ENCODE data around the gene SIKE1.
"Not testable (repeated sequence)": the region's sequence is repeated elsewhere in the genome, so short reads cannot be mapped to it uniquely, and the experiment has no call there.

SIKE1 gene

GRCh38 chr1:114756009-114756892, 24.2 kb downstream of the SIKE1 start:
- DNase-seq (ENCODE audit: low read depth in 2 of 2, low spot score in 1 of 2) = no peak

GRCh38 chr1:114755006-114755931, 25.2 kb downstream of the SIKE1 start:
- DNase-seq (ENCODE audit: low read depth in 2 of 2, low spot score in 1 of 2) = no peak

- not testable (repeated sequence) for DNase-seq (ENCODE audit: low read depth in 2 of 2, low spot score in 1 of 2)
Observed at GRCh38 chr1:114753702-114754101, 26.8 kb downstream of the SIKE1 start.

GRCh38 chr1:114753143-114753542, 27.3 kb downstream of the SIKE1 start:
- no peak for DNase-seq (ENCODE audit: low read depth in 2 of 2, low spot score in 1 of 2)

- DNase-seq (ENCODE audit: low read depth in 2 of 2, low spot score in 1 of 2) = no peak
Observed at GRCh38 chr1:114750780-114751179, 29.7 kb downstream of the SIKE1 start.

- no peak for DNase-seq (ENCODE audit: low read depth in 2 of 2, low spot score in 1 of 2)
Observed at GRCh38 chr1:114749835-114750234, 30.6 kb downstream of the SIKE1 start.

GRCh38 chr1:114746450-114747121, 33.9 kb downstream of the SIKE1 start:
- no peak for DNase-seq (ENCODE audit: low read depth in 2 of 2, low spot score in 1 of 2)

- no peak for DNase-seq (ENCODE audit: low read depth in 2 of 2, low spot score in 1 of 2)
Observed at GRCh38 chr1:114745291-114745690, 35.2 kb downstream of the SIKE1 start.

GRCh38 chr1:114741963-114742746, 38.3 kb downstream of the SIKE1 start:
- no peak for DNase-seq (ENCODE audit: low read depth in 2 of 2, low spot score in 1 of 2)

- DNase-seq (ENCODE audit: low read depth in 2 of 2, low spot score in 1 of 2) = no peak
Observed at GRCh38 chr1:114740331-114740730, 40.2 kb downstream of the SIKE1 start.

- DNase-seq (ENCODE audit: low read depth in 2 of 2, low spot score in 1 of 2) = no peak
Observed at GRCh38 chr1:114737314-114737849, 43.1 kb downstream of the SIKE1 start.

- no peak for DNase-seq (ENCODE audit: low read depth in 2 of 2, low spot score in 1 of 2)
Observed at GRCh38 chr1:114735479-114735878, 45.0 kb downstream of the SIKE1 start.

- DNase-seq (ENCODE audit: low read depth in 2 of 2, low spot score in 1 of 2) = no peak
Observed at GRCh38 chr1:114729782-114730181, 50.7 kb downstream of the SIKE1 start.

GRCh38 chr1:114728553-114728952, 51.9 kb downstream of the SIKE1 start:
- no peak for DNase-seq (ENCODE audit: low read depth in 2 of 2, low spot score in 1 of 2)

GRCh38 chr1:114725230-114725629, 55.3 kb downstream of the SIKE1 start:
- DNase-seq (ENCODE audit: low read depth in 2 of 2, low spot score in 1 of 2) = no peak

GRCh38 chr1:114723915-114724314, 56.6 kb downstream of the SIKE1 start:
- no peak for DNase-seq (ENCODE audit: low read depth in 2 of 2, low spot score in 1 of 2)

GRCh38 chr1:114723457-114723856, 57.0 kb downstream of the SIKE1 start:
- no peak for DNase-seq (ENCODE audit: low read depth in 2 of 2, low spot score in 1 of 2)

- no peak for DNase-seq (ENCODE audit: low read depth in 2 of 2, low spot score in 1 of 2)
Observed at GRCh38 chr1:114720492-114720891, 60.0 kb downstream of the SIKE1 start.

Measured in stimulated activated CD8-positive, alpha-beta memory T cell treated with anti-CD3 and anti-CD28 coated beads, Interleukin-4, amount 100 ng/mL, for 1 hour (primary cell).